SKM-1 (cell line): ENCODE data around the gene POU5F1.
"Not testable (repeated sequence)": the region's sequence is repeated elsewhere in the genome, so short reads cannot be mapped to it uniquely, and the experiment has no call there.

ENCODE experiments used
- DNase-seq: peaks from one replicate; lab custom pipeline; 2025; ENCODE audit not compliant: unreplicated experiment; lab: John Stamatoyannopoulos, UW

POU5F1 gene

GRCh38 chr6:31192431-31193105 is 22.1 kb upstream of the POU5F1 start:
- peak; percentile 18 for DNase-seq

GRCh38 chr6:31190488-31190887 is 20.0 kb upstream of the POU5F1 start:
- DNase-seq, result no peak

GRCh38 chr6:31189223-31189622 is 18.7 kb upstream of the POU5F1 start:
- not testable (repeated sequence) for DNase-seq

- DNase-seq, result no peak
Observed at GRCh38 chr6:31187780-31188194, 17.3 kb upstream of the POU5F1 start.

- no peak for DNase-seq
Observed at GRCh38 chr6:31186052-31186734, 15.7 kb upstream of the POU5F1 start.

- not testable (repeated sequence) for DNase-seq
Observed at GRCh38 chr6:31185695-31186051, 15.2 kb upstream of the POU5F1 start.

GRCh38 chr6:31183859-31184258 is 13.4 kb upstream of the POU5F1 start:
- DNase-seq, result not testable (repeated sequence)

- not testable (repeated sequence) for DNase-seq
Observed at GRCh38 chr6:31183287-31183686, 12.8 kb upstream of the POU5F1 start.

- no peak for DNase-seq
Observed at GRCh38 chr6:31180500-31180899, 10.0 kb upstream of the POU5F1 start.

- DNase-seq, result no peak
Observed at GRCh38 chr6:31179896-31180295, 9.4 kb upstream of the POU5F1 start.

- DNase-seq, result no peak
Observed at GRCh38 chr6:31179042-31179386, 8.5 kb upstream of the POU5F1 start.

GRCh38 chr6:31178143-31179041 is 7.9 kb upstream of the POU5F1 start:
- no peak for DNase-seq

GRCh38 chr6:31175971-31176370 is 5.5 kb upstream of the POU5F1 start:
- DNase-seq, result no peak

GRCh38 chr6:31174378-31174777 is 3.9 kb upstream of the POU5F1 start:
- DNase-seq, result no peak

- no peak for DNase-seq
Observed at GRCh38 chr6:31173406-31173805, 2.9 kb upstream of the POU5F1 start.

GRCh38 chr6:31172973-31173384 is 2.5 kb upstream of the POU5F1 start:
- DNase-seq, result no peak

- DNase-seq, result no peak
Observed at GRCh38 chr6:31171931-31172905, 1.7 kb upstream of the POU5F1 start.

GRCh38 chr6:31170987-31171671 is 647 bp upstream of the POU5F1 start:
- DNase-seq, result no peak

- not testable (repeated sequence) for DNase-seq
Observed at GRCh38 chr6:31169858-31170599, 453 bp downstream of the POU5F1 start.
